Smooth muscle cell (in vitro differentiated cells): ENCODE measurements around the gene PGM2. TPM values are rescaled to one million over a fixed set of nuclear protein-coding genes. Genes with fewer than 3 reads are reported as not detected.

ENCODE experiments used
- DNase-seq: peaks from one replicate; lab custom pipeline; 2025; ENCODE audit not compliant: unreplicated experiment; lab: John Stamatoyannopoulos, UW
- H2AFZ ChIP-seq: fragments of 200-600 bp; sonication (generic); 2 replicates; pipeline ENCODE4 v1.6.0; 2016; ENCODE audit warnings: antibody characterized with exemption, low read depth, mild to moderate bottlenecking
- H3F3A ChIP-seq: fragments of 200-600 bp; sonication (generic); 2 replicates; pipeline ENCODE4 v1.6.0; 2017; ENCODE audit warnings: antibody characterized with exemption, low read depth
- H3K27ac ChIP-seq: fragments of 200-600 bp; sonication (generic); 2 replicates; pipeline ENCODE4 v1.5.1; 2016; ENCODE audit warnings: low read depth, mild to moderate bottlenecking
- H3K27me3 ChIP-seq: fragments of 200-600 bp; sonication (generic); 2 replicates; pipeline ENCODE4 v1.6.1; 2016; ENCODE audit warnings: low read depth, mild to moderate bottlenecking
- H3K36me3 ChIP-seq: fragments of 200-600 bp; sonication (generic); 2 replicates; pipeline ENCODE4 v1.5.1; 2016; ENCODE audit warnings: low read depth
- H3K4me1 ChIP-seq: fragments of 200-600 bp; sonication (generic); 2 replicates; pipeline ENCODE4 v1.5.1; 2016; ENCODE audit warnings: low read depth
- H3K4me2 ChIP-seq: fragments of 200-600 bp; sonication (generic); 2 replicates; pipeline ENCODE4 v1.6.0; 2016; ENCODE audit warnings: mild to moderate bottlenecking
- H3K4me3 ChIP-seq: fragments of 200-600 bp; sonication (generic); 2 replicates; pipeline ENCODE4 v1.5.1; 2016; ENCODE audit warnings: mild to moderate bottlenecking
- H3K79me2 ChIP-seq: fragments of 200-600 bp; sonication (generic); 2 replicates; pipeline ENCODE4 v1.6.0; 2016; ENCODE audit warnings: low read depth, mild to moderate bottlenecking
- H3K9ac ChIP-seq: fragments of 200-600 bp; sonication (generic); 2 replicates; pipeline ENCODE4 v1.6.0; 2016; ENCODE audit warnings: low read depth
- H3K9me3 ChIP-seq: fragments of 200-600 bp; sonication (generic); replicated peaks from 2 replicates; pipeline ENCODE4 v1.5.1; 2016; ENCODE audit warnings: low read depth
- H4K20me1 ChIP-seq: fragments of 200-600 bp; sonication (generic); 2 replicates; pipeline ENCODE4 v1.6.0; 2016; ENCODE audit warnings: low read depth
- WGBS: methylation state at CpG from one replicate; pipeline ENCODE4 v1.1.7; 2016; ENCODE audit warnings: low lambda C conversion rate; 5-methylcytosine and 5-hydroxymethylcytosine counted together
- polyA plus RNA-seq: library from polyadenylated mRNA; unstranded; fragments of >200 nt; fragmentation: Nextera tagmentation; extraction: Ambion mirVana; gene quantifications from 2 replicates; pipeline ENCODE4 v1.2.1, GENCODE V29; 2016
- total RNA-seq: library from RNA; depleted of rRNA; stranded (reverse); fragments of >200 nt; gene quantifications from 2 replicates; pipeline ENCODE4 v1.2.3, GENCODE V29; 2014
- TF ChIP-seq, protein P1 (sequence below): fragments of 200-600 bp; sonication (generic); IDR thresholded peaks from 2 replicates; pipeline ENCODE4 v1.5.1; 2017; ENCODE audit warnings: borderline replicate concordance, mild to moderate bottlenecking, antibody characterized with exemption; ENCODE audit not compliant: insufficient read depth, poor library complexity, severe bottlenecking

Gene PGM2
- total and polyA plus RNA-seq, 2 experiments from 2014 or later, result 11.6 to 38.7 TPM

GRCh38 chr4:37902212-37902611, 75.7 kb downstream of the PGM2 start:
- no peaks in the 10 kb centered on the region for H3K9me3 ChIP-seq
- peaks cover 14% of the 10 kb centered on the region for H3K27me3 ChIP-seq
- no peaks in the 10 kb centered on the region for H4K20me1 ChIP-seq
- TF ChIP-seq, protein P1, sequence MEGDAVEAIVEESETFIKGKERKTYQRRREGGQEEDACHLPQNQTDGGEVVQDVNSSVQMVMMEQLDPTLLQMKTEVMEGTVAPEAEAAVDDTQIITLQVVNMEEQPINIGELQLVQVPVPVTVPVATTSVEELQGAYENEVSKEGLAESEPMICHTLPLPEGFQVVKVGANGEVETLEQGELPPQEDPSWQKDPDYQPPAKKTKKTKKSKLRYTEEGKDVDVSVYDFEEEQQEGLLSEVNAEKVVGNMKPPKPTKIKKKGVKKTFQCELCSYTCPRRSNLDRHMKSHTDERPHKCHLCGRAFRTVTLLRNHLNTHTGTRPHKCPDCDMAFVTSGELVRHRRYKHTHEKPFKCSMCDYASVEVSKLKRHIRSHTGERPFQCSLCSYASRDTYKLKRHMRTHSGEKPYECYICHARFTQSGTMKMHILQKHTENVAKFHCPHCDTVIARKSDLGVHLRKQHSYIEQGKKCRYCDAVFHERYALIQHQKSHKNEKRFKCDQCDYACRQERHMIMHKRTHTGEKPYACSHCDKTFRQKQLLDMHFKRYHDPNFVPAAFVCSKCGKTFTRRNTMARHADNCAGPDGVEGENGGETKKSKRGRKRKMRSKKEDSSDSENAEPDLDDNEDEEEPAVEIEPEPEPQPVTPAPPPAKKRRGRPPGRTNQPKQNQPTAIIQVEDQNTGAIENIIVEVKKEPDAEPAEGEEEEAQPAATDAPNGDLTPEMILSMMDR, result no peak
- H3K27ac ChIP-seq, result no peak overlapping the region
- no peak overlapping the region for H3K9ac ChIP-seq
- H3K4me1 ChIP-seq, result no peaks in the 10 kb centered on the region
- no peak overlapping the region for H2AFZ ChIP-seq
- H3K4me3 ChIP-seq, result no peak overlapping the region
- 86% methylated on average over 7 of the region's 7 CpGs for WGBS
- H3K4me2 ChIP-seq, result no peak overlapping the region
- no peaks in the 10 kb centered on the region for H3F3A ChIP-seq
- H3K79me2 ChIP-seq, result no peaks in the 10 kb centered on the region
- no peak for DNase-seq
- no peaks in the 10 kb centered on the region for H3K36me3 ChIP-seq

GRCh38 chr4:37902738-37903693, 76.5 kb downstream of the PGM2 start:
- Histone ChIP-seq H3K9ac (no peak overlapping the region), H3K4me3 (no peak overlapping the region), H3K79me2 (no peaks in the 10 kb centered on the region), H2AFZ (no peak overlapping the region), H3K9me3 (no peaks in the 10 kb centered on the region), H3F3A (no peaks in the 10 kb centered on the region), H3K4me2 (no peak overlapping the region), H4K20me1 (no peaks in the 10 kb centered on the region), H3K27me3 (peaks cover 5% of the 10 kb centered on the region), H3K36me3 (no peaks in the 10 kb centered on the region), H3K27ac (no peak overlapping the region), H3K4me1 (no peaks in the 10 kb centered on the region)
- TF ChIP-seq, protein P1, result no peak
- 85% methylated on average over 9 of the region's 9 CpGs for WGBS
- no peak for DNase-seq

- H3K27ac ChIP-seq, result no peak overlapping the region
- H3K4me3 ChIP-seq, result no peak overlapping the region
- H2AFZ ChIP-seq, result no peak overlapping the region
- H3K4me1 ChIP-seq, result no peaks in the 10 kb centered on the region
- no peaks in the 10 kb centered on the region for H3F3A ChIP-seq
- no peaks in the 10 kb centered on the region for H3K79me2 ChIP-seq
- TF ChIP-seq, protein P1, result no peak
- H3K27me3 ChIP-seq, result no peaks in the 10 kb centered on the region
- H3K4me2 ChIP-seq, result no peak overlapping the region
- no peaks in the 10 kb centered on the region for H3K9me3 ChIP-seq
- H4K20me1 ChIP-seq, result no peaks in the 10 kb centered on the region
- 57% methylated on average over 3 of the region's 3 CpGs for WGBS
- no peaks in the 10 kb centered on the region for H3K36me3 ChIP-seq
- no peak overlapping the region for H3K9ac ChIP-seq
- no peak for DNase-seq
Measured at GRCh38 chr4:37903901-37904300, 77.4 kb downstream of the PGM2 start.
